ENCODE measurements around the gene CDADC1.

DNA sequence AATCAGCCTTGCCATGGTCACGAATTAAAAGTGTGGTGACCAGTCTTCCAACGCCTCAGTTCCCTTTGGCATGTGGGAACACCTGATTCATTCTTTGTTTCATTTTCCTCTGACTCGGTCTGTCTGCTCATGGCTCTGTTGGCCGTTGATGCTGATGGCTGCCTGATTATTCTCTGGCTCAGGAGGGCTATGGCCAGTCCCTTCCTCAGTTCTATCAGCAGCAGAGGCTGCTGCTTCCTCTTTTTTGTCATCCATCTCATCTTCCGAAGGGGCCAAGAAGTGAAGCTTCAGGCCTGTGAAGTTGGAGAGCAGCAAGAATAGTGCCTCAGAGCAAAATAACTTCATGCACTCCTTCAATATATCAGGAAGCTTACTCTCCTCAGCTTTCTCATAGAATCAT lies 37.1 kb upstream of the CDADC1 start:
- TF ChIP-seq, protein P1, sequence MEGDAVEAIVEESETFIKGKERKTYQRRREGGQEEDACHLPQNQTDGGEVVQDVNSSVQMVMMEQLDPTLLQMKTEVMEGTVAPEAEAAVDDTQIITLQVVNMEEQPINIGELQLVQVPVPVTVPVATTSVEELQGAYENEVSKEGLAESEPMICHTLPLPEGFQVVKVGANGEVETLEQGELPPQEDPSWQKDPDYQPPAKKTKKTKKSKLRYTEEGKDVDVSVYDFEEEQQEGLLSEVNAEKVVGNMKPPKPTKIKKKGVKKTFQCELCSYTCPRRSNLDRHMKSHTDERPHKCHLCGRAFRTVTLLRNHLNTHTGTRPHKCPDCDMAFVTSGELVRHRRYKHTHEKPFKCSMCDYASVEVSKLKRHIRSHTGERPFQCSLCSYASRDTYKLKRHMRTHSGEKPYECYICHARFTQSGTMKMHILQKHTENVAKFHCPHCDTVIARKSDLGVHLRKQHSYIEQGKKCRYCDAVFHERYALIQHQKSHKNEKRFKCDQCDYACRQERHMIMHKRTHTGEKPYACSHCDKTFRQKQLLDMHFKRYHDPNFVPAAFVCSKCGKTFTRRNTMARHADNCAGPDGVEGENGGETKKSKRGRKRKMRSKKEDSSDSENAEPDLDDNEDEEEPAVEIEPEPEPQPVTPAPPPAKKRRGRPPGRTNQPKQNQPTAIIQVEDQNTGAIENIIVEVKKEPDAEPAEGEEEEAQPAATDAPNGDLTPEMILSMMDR (IDR thresholded peaks at IDR 0.05) = no peak
- no peak for TF ChIP-seq ZFX (IDR thresholded peaks at IDR 0.05; ENCODE audit: borderline replicate concordance)
